Neural cell (in vitro differentiated cells): ENCODE measurements around the gene AGTR1.

Experiments
- EP300 ChIP-seq: fragments of 450-650 bp; conservative IDR thresholded peaks from 2 replicates; pipeline ENCODE4 v1.6.1; 2014; ENCODE audit warnings: antibody characterized with exemption, mild to moderate bottlenecking, moderate library complexity; ENCODE audit not compliant: poor library complexity, severe bottlenecking
- EZH2 ChIP-seq: fragments of 200-600, 300-800 bp; shearing (Covaris generic), sonication (generic); IDR thresholded peaks from 2 replicates; pipeline ENCODE4 v1.6.1; 2014; ENCODE audit warnings: antibody characterized with exemption, low read length, borderline replicate concordance, mild to moderate bottlenecking; ENCODE audit not compliant: insufficient read depth, poor library complexity, severe bottlenecking
- TF ChIP-seq, protein P1 (sequence below): fragments of 450-650 bp; IDR thresholded peaks from 2 replicates; pipeline ENCODE4 v1.5.1; 2014; ENCODE audit warnings: antibody characterized with exemption, mild to moderate bottlenecking, moderate library complexity; ENCODE audit not compliant: poor library complexity, severe bottlenecking
- TF ChIP-seq, protein P2 (sequence below): IDR thresholded peaks from 2 replicates; pipeline ENCODE4 v1.6.1; 2012; ENCODE audit warnings: borderline replicate concordance

DNA sequence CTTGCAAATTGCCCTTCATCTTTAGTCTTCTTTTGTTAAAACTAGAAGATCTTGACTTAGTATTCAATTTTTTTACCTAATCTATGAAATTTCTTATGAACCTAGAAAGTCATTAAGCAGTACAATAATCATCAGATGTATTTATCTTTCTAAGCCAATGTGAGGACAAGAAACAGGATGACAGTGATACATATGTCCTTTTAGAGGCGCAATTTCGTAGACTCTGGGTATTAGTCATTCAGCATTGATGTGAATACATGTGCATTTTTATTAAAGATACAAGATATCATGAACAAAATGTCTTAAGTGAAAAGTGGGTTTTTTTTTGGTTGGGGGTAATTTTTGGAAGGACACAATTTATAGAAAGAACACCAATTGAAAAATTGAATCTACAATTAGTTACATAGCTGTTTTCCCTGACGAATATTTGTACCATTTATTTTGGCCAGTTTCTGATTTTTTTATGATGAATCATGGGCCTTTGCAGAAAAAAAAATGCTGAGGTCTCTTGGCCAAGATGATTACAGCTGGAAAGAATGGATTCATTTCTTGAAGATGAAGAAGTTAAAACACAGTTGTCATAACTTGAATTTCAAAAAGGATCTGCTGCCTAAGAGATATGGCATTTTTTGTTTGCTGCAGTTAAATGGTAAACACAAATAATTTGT, 48.9 kb upstream of the AGTR1 start:
- TF ChIP-seq, protein P1, sequence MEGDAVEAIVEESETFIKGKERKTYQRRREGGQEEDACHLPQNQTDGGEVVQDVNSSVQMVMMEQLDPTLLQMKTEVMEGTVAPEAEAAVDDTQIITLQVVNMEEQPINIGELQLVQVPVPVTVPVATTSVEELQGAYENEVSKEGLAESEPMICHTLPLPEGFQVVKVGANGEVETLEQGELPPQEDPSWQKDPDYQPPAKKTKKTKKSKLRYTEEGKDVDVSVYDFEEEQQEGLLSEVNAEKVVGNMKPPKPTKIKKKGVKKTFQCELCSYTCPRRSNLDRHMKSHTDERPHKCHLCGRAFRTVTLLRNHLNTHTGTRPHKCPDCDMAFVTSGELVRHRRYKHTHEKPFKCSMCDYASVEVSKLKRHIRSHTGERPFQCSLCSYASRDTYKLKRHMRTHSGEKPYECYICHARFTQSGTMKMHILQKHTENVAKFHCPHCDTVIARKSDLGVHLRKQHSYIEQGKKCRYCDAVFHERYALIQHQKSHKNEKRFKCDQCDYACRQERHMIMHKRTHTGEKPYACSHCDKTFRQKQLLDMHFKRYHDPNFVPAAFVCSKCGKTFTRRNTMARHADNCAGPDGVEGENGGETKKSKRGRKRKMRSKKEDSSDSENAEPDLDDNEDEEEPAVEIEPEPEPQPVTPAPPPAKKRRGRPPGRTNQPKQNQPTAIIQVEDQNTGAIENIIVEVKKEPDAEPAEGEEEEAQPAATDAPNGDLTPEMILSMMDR, result no peak
- TF ChIP-seq EZH2 (no peak), EP300 (no peak)
- TF ChIP-seq, protein P2, sequence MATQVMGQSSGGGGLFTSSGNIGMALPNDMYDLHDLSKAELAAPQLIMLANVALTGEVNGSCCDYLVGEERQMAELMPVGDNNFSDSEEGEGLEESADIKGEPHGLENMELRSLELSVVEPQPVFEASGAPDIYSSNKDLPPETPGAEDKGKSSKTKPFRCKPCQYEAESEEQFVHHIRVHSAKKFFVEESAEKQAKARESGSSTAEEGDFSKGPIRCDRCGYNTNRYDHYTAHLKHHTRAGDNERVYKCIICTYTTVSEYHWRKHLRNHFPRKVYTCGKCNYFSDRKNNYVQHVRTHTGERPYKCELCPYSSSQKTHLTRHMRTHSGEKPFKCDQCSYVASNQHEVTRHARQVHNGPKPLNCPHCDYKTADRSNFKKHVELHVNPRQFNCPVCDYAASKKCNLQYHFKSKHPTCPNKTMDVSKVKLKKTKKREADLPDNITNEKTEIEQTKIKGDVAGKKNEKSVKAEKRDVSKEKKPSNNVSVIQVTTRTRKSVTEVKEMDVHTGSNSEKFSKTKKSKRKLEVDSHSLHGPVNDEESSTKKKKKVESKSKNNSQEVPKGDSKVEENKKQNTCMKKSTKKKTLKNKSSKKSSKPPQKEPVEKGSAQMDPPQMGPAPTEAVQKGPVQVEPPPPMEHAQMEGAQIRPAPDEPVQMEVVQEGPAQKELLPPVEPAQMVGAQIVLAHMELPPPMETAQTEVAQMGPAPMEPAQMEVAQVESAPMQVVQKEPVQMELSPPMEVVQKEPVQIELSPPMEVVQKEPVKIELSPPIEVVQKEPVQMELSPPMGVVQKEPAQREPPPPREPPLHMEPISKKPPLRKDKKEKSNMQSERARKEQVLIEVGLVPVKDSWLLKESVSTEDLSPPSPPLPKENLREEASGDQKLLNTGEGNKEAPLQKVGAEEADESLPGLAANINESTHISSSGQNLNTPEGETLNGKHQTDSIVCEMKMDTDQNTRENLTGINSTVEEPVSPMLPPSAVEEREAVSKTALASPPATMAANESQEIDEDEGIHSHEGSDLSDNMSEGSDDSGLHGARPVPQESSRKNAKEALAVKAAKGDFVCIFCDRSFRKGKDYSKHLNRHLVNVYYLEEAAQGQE, result no peak
